IPS-15b (cell line): Measurements from ENCODE around the gene FNDC3A.
A peak's percentile ranks its signal among the peaks of the same experiment; 100 is the strongest.
"Not testable (repeated sequence)": the region's sequence is repeated elsewhere in the genome, so short reads cannot be mapped to it uniquely, and the experiment has no call there.

Experiments used
- H3K27me3 ChIP-seq: one replicate; pipeline ENCODE4 v1.6.1; 2013; ENCODE audit warnings: low read length; ENCODE audit not compliant: control insufficient read depth, insufficient read depth
- H3K36me3 ChIP-seq: one replicate; pipeline ENCODE4 v1.6.1; 2013; ENCODE audit warnings: low read length; ENCODE audit not compliant: control insufficient read depth, insufficient read depth
- H3K4me1 ChIP-seq: one replicate; pipeline ENCODE4 v1.6.1; 2013; ENCODE audit warnings: mild to moderate bottlenecking, low read length; ENCODE audit not compliant: control insufficient read depth, insufficient read depth
- H3K4me3 ChIP-seq: one replicate; pipeline ENCODE4 v1.5.1; 2013; ENCODE audit warnings: low read depth, low read length
- H3K9ac ChIP-seq: one replicate; pipeline ENCODE4 v1.6.1; 2013; ENCODE audit warnings: low read depth, mild to moderate bottlenecking, low read length
- H3K9me3 ChIP-seq: one replicate; pipeline ENCODE4 v1.6.1; 2013; ENCODE audit warnings: mild to moderate bottlenecking, low read length; ENCODE audit not compliant: control insufficient read depth, insufficient read depth

The FNDC3A gene

GRCh38 chr13:49100637-49101570, 125.2 kb downstream of the FNDC3A start:
- Histone ChIP-seq H3K4me1 (no peaks in the 10 kb centered on the region), H3K9me3 (no peaks in the 10 kb centered on the region), H3K4me3 (no peak overlapping the region), H3K27me3 (no peaks in the 10 kb centered on the region), H3K9ac (no peak overlapping the region), H3K36me3 (no peaks in the 10 kb centered on the region)

DNA sequence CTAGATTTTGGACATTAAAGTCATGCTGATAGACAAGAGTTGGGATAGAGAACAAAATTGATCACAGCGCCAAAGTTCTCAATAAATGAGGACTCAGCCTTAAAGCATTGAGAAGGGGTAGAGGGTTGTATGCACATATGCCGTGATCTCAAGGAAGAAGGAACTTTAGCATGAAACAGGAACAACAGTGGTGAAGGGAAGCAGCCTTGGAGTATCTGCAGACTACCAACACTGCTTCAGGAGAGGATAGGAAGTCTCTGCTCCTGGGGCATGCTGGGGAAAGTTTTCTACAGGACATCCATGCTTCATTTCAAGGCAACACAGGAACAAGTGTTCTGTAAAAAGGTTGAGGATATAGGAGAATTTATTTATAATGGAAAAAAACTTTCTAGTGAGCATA, 132.5 kb downstream of the FNDC3A start:
- Histone ChIP-seq H3K4me1 (no peaks in the 10 kb centered on the region), H3K9me3 (no peaks in the 10 kb centered on the region), H3K9ac (no peak overlapping the region), H3K4me3 (no peak overlapping the region), H3K36me3 (no peaks in the 10 kb centered on the region), H3K27me3 (no peaks in the 10 kb centered on the region)

GRCh38 chr13:49110122-49110912, 134.6 kb downstream of the FNDC3A start:
- H3K4me1 ChIP-seq: peaks cover 7% of the 10 kb centered on the region
- no peaks in the 10 kb centered on the region for H3K27me3 ChIP-seq
- H3K9me3 ChIP-seq: no peaks in the 10 kb centered on the region
- peak overlapping the region; percentile 54 for H3K4me3 ChIP-seq
- H3K9ac ChIP-seq: no peak overlapping the region
- no peaks in the 10 kb centered on the region for H3K36me3 ChIP-seq

- Histone ChIP-seq H3K4me3 (peak overlapping the region; percentile 54), H3K4me1 (peaks cover 7% of the 10 kb centered on the region), H3K9me3 (no peaks in the 10 kb centered on the region), H3K9ac (no peak overlapping the region), H3K36me3 (no peaks in the 10 kb centered on the region), H3K27me3 (no peaks in the 10 kb centered on the region)
Observed at GRCh38 chr13:49110913-49111170, 135.1 kb downstream of the FNDC3A start.

DNA sequence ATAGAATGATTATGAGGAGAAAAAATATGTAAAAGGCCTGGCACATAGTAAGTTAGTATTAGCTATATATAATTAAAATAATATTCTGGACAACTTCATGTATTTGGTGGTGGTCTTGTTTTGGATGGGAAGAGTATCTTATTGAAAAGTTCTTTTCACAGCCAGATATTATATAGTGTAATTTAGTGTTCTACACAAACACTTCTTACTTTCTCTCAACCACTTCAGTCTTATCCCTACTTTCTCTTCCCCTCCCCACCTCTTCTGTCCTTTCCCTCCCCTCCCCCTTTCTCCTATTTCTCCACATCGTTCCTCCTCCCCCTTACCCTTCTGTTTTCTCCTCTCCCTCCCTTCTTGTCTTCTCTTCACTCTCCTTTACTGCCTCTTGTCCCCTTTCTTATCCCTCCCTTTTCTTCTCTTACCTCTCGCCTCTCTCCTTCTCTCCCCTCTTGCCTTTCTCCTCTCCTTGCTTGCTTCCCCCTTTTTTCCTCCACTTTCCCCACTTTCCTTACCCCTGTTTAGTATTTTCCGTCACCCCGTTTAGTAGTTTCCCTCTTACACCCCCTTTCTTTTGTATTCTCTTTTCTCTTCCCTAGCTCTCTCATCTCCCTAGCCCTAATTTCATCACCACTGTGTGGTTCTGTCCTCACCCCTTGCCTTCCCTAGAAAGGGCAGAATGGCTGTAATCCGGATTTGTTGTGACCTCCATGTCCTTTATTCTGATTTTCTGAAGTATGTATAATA, 137.2 kb downstream of the FNDC3A start:
- Histone ChIP-seq H3K9me3 (no peaks in the 10 kb centered on the region), H3K36me3 (no peaks in the 10 kb centered on the region), H3K4me1 (peaks cover 7% of the 10 kb centered on the region), H3K4me3 (peak overlapping the region; percentile 51), H3K27me3 (no peaks in the 10 kb centered on the region), H3K9ac (no peak overlapping the region)

- peak overlapping the region; percentile 51 for H3K4me3 ChIP-seq
- H3K4me1 ChIP-seq: peaks cover 10% of the 10 kb centered on the region
- no peak overlapping the region for H3K9ac ChIP-seq
- H3K9me3 ChIP-seq: no peaks in the 10 kb centered on the region
- no peaks in the 10 kb centered on the region for H3K36me3 ChIP-seq
- H3K27me3 ChIP-seq: no peaks in the 10 kb centered on the region
Observed at GRCh38 chr13:49113526-49114286, 138.0 kb downstream of the FNDC3A start.

GRCh38 chr13:49116873-49117272, 141.2 kb downstream of the FNDC3A start:
- Histone ChIP-seq H3K27me3 (no peaks in the 10 kb centered on the region), H3K4me1 (peaks cover 10% of the 10 kb centered on the region), H3K9me3 (no peaks in the 10 kb centered on the region), H3K36me3 (no peaks in the 10 kb centered on the region), H3K9ac (no peak overlapping the region), H3K4me3 (no peak overlapping the region)

- H3K27me3 ChIP-seq, H3K4me3 ChIP-seq, H3K9me3 ChIP-seq, H3K9ac ChIP-seq, H3K36me3 ChIP-seq, H3K4me1 ChIP-seq: not testable (repeated sequence)
Observed at GRCh38 chr13:49118455-49118854, 142.7 kb downstream of the FNDC3A start.

- Histone ChIP-seq H3K9me3 (no peaks in the 10 kb centered on the region), H3K9ac (no peak overlapping the region), H3K36me3 (no peaks in the 10 kb centered on the region), H3K4me1 (peaks cover 6% of the 10 kb centered on the region), H3K27me3 (no peaks in the 10 kb centered on the region), H3K4me3 (no peak overlapping the region)
Observed at GRCh38 chr13:49124693-49125304, 149.1 kb downstream of the FNDC3A start.

DNA sequence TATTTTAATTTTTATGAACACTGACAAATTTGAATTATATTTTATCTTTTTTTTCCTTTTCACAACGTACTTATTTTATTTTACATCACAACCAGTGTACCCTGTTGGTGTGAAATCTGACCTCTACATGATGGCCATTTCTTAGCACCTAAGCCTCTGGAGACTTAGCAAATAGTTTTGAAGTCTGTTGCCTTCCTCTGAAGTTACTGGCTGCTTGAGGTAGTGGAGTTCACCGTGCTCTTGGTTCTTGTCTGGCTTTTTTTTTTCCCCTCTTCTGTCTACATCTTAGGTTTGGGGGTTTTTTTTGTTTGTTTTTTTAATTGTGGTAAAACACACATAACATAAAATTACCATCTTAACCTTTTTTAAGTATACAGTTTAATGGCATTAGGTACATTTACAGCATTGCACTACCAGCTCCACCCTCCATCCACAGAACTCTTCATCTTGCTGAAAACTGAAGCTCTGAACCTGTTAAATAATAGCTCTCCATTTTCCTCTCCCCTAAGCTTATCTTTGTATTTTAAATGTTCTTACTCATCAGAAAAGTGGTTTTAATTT, 150.3 kb downstream of the FNDC3A start:
- H3K9me3 ChIP-seq: no peaks in the 10 kb centered on the region
- H3K4me3 ChIP-seq: no peak overlapping the region
- H3K27me3 ChIP-seq: no peaks in the 10 kb centered on the region
- H3K9ac ChIP-seq: no peak overlapping the region
- peaks cover 6% of the 10 kb centered on the region for H3K4me1 ChIP-seq
- no peaks in the 10 kb centered on the region for H3K36me3 ChIP-seq
